HG02870 (cell line): ENCODE results near the gene CSMD2.

Experiments
- ATAC-seq: cut with Tn5 transposase; IDR thresholded peaks from one replicate; pipeline ENCODE4 v1.9.1; 2021; ENCODE audit warnings: mild to moderate bottlenecking, moderate library complexity; ENCODE audit not compliant: unreplicated experiment

Gene CSMD2

GRCh38 chr1:33471416-33471815 lies 693.6 kb downstream of the CSMD2 start:
- ATAC-seq = no peak

DNA sequence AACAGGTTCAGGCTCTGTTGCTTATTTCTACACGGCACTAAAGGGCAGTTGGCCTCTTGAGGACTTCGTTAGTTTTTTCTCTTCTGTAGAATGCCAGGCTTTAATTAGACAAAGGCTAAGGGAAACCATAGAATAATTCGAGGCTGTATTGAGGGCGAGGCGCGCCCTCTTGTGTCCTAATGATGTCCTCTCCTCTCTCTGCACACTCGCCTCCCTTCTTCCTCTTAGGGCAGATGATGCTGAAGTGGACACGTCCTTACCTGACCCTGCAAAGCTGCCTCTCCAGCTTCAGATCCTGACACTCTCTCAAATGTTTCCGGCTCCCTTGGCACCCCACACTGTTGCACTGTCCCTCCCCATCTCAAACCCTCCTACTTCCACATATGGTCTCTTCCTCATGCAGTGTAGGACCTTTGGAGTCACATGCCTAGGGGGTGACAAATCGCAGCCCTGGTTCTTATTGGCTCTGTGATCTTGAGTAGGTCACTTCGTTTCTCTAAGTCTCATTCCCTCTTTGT lies 694.5 kb downstream of the CSMD2 start:
- ATAC-seq = no peak

GRCh38 chr1:33469691-33470090 lies 695.3 kb downstream of the CSMD2 start:
- no peak for ATAC-seq

GRCh38 chr1:33468967-33469366 lies 696.1 kb downstream of the CSMD2 start:
- ATAC-seq = no peak

GRCh38 chr1:33468531-33468930 lies 696.5 kb downstream of the CSMD2 start:
- ATAC-seq = no peak

DNA sequence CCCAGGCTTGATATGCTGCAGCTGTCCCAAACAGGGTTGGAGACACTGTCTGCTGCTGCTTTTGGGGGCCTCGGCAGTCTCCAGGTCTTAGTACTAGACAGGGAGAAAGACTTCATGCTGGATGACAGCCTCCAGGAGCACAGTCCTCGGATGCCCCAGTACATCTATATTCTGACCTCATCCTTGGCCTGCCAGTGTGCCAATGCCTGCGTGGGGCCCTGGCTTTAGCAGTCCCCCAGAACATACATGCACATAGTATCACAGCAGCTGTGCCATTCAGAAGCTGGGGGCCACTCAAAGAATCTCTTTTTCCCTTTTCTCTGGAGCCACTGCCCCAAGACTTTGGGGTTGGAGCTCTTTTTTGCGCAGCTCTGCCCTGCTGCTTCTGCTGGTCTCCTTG lies 697.0 kb downstream of the CSMD2 start:
- no peak for ATAC-seq

- ATAC-seq = no peak
Measured at GRCh38 chr1:33466159-33466558, 698.9 kb downstream of the CSMD2 start.

DNA sequence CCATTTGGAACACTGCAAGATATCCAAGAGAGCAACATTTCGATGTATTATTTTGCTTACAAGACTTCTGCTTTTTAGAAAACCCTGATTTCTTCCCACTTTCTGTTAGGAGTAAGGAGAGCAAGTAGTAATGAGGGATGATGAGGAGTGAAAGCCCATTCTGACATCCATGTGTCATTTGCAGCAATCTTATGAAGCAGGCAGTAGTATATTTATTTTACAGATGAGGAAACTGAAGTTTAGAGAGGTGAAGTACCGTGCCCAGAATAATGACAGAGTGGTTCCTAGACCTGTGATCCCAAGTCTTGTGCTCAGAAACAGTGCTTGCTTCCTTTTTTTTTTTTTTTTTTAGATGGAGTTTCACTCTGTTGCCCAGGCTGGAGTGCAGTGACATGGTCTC lies 699.7 kb downstream of the CSMD2 start:
- ATAC-seq = no peak

DNA sequence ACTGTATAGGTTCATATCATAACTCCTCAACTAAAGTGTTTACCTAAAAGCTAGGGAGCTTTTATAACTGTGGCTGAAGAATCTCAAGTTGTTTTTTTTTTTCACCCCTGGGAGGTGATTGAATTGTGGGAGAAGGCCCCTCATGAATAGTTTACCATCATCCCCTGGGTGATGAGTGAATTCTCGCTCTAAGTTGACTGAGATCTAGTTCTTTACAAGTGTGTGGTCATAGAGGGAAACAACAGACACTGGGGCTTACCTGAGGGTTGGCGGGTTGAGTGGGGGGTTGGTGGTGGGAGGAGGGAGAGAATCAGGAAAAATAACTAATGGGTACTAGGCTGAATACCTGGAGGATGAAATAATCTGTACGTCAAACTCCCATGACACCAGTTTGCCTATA lies 700.5 kb downstream of the CSMD2 start:
- ATAC-seq = no peak
